ENCODE measurements around the gene ZNF470.

Gene ZNF470

GRCh38 chr19:56567274-56568120 lies at the start of gene ZNF470:
Gene ZNF470, plus strand, starts transcription at chr19:56567468. Its CDS starts 2,844 bp downstream, at chr19:56570312.
- peak; percentile 88 for DNase-seq

GRCh38 chr19:56525214-56525860 lies 41.9 kb upstream of the ZNF470 start:
- no peak for DNase-seq

DNA sequence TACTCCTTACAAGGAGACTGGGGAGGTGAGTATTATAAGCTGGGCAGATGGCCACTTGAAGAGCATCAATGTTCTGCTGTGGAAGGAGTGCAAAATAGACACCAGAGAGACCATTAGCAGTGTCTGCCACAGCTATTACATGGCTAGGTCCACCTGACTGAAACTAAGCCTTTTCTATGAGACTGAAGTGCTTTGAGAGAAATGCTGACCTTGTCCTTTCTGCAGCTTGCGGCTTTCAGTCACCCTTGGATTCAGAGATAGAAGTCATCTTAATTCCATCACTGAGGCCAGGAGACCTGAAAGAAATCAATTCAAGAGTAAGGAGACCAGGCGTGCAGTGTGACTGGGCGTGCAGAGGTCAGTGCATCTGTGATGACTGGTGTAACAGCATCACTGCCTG lies 29.8 kb upstream of the ZNF470 start:
- no peak for DNase-seq

DNA sequence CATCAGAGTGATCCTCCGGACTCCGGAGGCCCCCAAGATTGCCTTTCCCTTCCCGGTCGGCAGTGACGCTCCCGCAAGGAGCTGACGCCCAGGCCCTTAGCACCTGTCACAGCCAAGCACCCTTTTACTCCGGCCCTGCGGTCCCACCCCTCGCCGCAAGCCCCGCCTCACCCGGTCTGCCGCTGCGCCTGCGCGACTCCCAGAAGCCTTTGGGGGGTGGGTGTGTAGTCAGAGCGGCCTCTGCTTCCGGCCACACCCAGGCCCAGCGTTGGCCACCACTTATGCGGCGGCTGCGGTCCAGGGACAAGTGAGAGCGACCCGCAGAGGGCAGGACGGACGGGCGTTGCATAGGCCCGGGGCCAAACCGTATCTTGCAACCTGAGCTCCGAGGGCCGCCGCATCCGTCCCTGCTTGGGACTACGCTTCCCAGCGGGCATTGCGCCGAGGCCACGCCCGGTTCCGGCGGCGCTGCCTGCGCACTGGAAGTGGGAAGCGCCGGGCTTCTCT lies 29.0 kb upstream of the ZNF470 start:
- peak; percentile 92 for DNase-seq

DNA sequence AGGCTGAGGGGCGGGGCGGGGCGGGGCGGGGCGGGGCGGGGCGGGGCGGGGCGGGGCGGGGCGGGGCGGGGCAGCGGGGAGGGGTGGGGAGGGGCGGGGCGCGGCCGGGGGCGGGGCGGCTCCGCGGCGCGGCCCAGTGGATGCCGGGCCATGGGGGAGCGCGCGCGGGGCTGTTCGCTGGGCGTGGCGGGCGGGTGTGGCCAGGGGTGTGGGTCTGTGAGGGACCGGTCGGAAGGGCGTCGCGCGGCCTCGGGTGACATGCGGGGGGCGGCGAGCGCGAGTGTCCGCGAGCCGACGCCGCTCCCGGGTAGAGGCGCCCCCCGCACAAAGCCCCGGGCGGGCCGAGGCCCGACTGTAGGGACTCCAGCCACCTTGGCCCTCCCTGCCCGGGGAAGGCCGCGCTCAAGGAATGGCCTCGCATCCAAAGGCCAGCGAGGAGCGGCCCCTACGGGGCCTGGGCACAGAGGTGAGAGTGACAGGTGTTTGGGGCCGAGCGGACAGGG lies 28.5 kb upstream of the ZNF470 start, which contains the start of gene ZFP28:
TSS of gene ZFP28 (plus strand) at position 188 of the 503 bp plus-strand sequence. CDS start at position 259, 71 bp downstream.
- no peak for DNase-seq

GRCh38 chr19:56543776-56544175 lies 23.5 kb upstream of the ZNF470 start:
- DNase-seq, result no peak

DNA sequence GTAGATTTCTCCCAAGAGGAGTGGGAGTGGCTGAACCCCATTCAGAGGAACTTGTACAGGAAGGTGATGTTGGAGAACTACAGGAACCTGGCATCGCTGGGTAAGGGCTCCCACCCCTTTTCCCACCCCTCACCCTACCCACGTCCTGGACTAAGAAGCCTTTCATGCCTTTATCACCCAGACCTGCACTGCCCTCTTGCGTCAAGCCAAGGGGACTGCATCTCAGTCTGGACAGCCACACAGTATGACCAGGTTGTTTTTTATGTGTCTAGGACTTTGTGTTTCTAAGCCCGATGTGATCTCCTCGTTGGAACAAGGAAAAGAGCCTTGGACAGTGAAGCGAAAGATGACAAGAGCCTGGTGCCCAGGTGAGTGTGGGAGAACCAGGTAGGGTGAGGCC lies 19.7 kb upstream of the ZNF470 start:
- DNase-seq, result no peak

- DNase-seq, result no peak
Observed at GRCh38 chr19:56554272-56554869, 12.9 kb upstream of the ZNF470 start.

DNA sequence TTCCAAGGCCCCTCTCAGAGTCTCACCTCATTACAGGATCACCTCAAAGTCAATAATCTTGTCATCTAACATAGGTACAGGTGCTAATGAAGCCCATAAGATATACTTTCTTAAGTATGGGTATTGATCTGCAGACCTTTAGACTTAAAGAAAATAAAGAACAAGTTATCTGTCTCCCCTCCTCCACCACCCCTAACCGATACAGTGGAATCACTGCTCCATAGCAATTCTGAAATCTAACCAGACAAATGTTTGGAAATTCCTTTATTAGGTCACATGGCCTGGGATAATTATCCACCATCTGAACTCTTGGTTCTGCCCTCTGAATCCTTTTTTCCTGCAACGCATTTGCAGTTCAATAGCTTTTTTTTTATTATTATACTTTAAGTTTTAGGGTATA lies 4.5 kb upstream of the ZNF470 start:
- DNase-seq, result no peak

DNA sequence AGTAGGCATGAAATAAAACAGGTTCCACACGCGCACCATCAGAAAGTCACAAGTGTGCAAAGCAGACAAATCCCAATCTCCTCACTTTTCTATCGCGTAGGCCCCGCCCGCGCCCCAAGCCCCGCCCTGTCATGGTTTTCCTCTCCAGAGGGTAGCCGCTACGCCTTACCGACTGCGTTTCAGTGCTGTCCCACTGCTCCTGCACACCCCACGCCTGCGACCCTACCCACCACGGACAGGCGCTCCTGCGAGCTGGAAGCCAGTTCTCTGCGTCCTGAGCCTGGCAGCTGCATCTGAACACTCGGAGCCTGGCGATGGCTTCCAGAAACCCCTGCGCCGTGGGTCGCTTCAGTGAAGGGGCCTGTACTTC lies 379 bp upstream of the ZNF470 start:
- peak; percentile 17 for DNase-seq

GRCh38 chr19:56572589-56572988 lies 5.3 kb downstream of the ZNF470 start:
- DNase-seq, result no peak

DNA sequence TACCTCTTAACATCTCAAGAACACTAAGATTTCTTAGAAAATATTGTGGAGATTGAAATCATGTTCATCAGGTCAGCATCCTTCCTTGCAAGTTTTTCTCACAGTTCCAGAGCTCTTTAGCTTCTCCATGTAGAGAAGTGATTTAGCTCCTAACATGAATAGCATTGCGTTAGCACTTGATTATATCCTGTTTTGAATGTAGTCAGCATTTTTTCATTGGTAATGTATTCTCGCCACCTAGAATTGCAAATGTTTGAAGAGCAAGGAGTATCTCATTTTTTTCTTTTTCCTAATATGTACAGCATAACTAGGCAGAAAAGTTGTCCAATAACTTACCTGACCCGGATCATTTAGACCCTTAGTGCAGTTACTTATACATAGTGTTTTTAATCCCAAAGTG lies 6.6 kb downstream of the ZNF470 start:
- DNase-seq, result no peak

DNA sequence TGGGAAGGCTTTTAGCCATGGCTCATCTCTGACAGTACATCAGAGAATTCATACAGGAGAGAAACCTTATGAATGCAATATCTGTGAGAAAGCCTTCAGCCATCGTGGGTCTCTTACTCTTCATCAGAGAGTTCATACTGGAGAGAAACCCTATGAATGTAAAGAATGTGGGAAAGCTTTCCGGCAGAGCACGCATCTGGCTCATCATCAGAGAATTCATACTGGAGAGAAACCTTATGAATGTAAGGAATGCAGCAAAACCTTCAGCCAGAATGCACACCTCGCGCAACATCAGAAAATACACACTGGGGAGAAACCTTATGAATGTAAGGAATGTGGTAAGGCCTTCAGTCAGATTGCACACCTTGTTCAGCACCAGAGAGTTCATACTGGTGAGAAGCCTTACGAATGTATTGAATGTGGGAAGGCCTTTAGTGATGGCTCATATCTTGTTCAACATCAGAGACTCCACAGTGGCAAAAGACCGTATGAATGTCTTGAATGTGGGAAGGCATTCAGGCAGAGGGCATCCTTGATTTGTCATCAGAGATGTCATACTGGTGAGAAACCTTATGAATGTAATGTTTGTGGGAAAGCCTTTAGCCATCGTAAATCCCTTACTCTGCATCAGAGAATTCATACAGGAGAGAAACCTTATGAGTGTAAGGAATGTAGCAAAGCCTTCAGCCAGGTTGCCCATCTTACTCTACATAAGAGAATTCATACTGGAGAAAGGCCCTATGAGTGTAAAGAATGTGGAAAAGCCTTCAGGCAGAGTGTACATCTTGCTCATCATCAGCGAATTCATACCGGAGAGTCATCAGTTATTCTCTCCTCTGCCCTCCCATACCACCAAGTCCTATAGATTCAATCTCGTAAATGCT lies 10.7 kb downstream of the ZNF470 start:
- DNase-seq, result no peak

DNA sequence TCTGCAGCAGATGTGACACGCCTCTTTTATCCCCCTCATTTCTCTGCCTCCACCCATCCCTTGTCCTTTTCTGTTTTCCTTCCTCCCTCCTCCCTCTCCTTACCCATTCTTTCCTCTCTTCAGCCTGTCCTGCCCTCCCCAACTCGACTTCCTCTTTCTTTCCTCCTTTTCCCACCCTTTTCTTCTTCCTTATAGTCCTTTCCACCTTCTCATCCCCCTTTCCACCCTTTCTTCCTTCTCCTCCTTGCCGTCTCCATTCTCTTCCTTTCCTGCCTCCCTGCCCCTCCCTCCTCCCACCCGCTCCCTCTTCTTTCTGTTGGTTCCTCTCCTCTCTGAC lies 27.1 kb downstream of the ZNF470 start:
- DNase-seq, result no peak

- DNase-seq, result peak; percentile 88
Observed at GRCh38 chr19:56594783-56595547, 27.7 kb downstream of the ZNF470 start, which contains the start of gene ZNF71. Gene ZNF71, plus strand, starts transcription at chr19:56595302. Its CDS starts 6,257 bp downstream, at chr19:56601559.

- no peak for DNase-seq
Observed at GRCh38 chr19:56595548-56595899, 28.3 kb downstream of the ZNF470 start.

DNA sequence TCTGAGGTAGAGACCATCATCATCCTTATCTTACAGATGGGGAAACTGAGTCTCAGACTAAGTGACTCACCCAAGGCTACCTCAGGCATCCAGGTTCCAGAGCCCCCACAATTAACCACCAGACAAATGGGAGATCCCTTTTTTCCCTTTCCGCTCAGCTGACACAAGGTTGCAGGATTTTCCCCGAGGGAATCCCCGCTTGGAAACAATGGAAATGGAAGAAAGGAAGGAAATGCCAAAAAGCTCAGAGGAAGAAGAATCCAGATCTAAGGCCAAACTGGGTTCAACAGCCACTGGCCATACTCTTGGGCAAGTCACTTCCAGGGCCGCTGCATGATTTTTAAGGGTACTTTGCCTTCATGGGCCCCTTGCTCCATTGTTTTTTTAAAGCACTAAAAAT lies 29.4 kb downstream of the ZNF470 start:
- DNase-seq, result no peak

DNA sequence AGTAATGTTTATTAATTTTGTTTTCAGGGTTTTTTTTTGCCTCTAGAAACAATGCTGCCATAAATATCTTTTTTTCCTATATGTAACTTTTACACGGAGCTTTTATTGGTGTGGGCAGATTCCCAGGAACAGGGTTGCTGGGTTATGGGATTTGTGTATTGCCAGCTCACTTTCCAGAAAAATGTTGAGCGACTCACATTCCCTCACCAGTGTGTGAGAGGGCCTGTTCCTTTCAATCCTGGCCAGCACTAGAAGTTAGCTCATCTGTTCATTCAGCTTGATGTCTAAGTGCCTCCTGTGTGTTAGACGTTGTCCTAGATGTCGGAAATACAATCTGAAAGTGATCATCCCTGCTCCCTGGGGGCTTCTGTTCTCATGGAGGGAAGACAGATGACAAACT lies 30.4 kb downstream of the ZNF470 start:
- DNase-seq, result no peak

- DNase-seq, result no peak
Observed at GRCh38 chr19:56601375-56601774, 34.1 kb downstream of the ZNF470 start.

DNA sequence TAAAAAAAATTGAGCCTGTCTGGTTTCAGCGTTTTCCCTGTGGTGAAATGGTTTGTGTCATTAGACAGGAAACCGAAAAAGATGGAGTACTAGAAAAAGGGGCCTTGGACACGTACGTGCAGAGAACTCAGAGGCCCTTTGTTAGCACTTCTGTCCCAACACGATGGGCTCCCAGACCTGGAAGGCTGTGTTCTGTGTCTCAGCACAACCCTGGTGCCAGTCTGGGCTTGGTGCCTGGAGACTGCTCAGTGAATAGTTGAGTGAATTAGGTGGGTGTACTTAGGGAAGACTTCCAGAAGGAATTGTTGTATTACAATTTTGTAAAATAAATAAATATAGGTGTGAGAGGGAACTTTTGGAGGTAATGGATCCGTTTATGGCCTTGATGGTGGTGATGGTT lies 36.6 kb downstream of the ZNF470 start:
- no peak for DNase-seq

GRCh38 chr19:56608274-56608964 lies 41.2 kb downstream of the ZNF470 start:
- DNase-seq, result no peak

Measured in CD4-positive, alpha-beta T cell treated with Interleukin-15 for 1 hour (primary cell).